ENCODE measurements around the gene IDH1.

GRCh38 chr2:208255557-208256106 is 761 bp upstream of the IDH1 start:
- TF ChIP-seq CTCF (IDR thresholded peaks at IDR 0.05) = no peak
- no peak for TF ChIP-seq EP300 (IDR thresholded peaks at IDR 0.05)
- no peak for TF ChIP-seq POLR2A (IDR thresholded peaks at IDR 0.05)
- TF ChIP-seq POLR2AphosphoS5 (IDR thresholded peaks at IDR 0.05) = no peak
